PC-3 (cell line): ENCODE data around the gene RTN4.
"Not testable (repeated sequence)": the region's sequence is repeated elsewhere in the genome, so short reads cannot be mapped to it uniquely, and the experiment has no call there.

Experiments used
- CTCF ChIP-seq: fragments of 300-600 bp; sonication (generic); conservative IDR thresholded peaks from 2 replicates; pipeline ENCODE4 v1.5.1; 2017; ENCODE audit warnings: antibody characterized with exemption, low read depth, mild to moderate bottlenecking, low read length
- EZH2 ChIP-seq: fragments of 300-600 bp; sonication (generic); IDR thresholded peaks from one replicate; pipeline ENCODE4 v1.6.1; 2017; ENCODE audit warnings: antibody characterized with exemption, mild to moderate bottlenecking, low read length; ENCODE audit not compliant: unreplicated experiment
- EZH2phosphoT487 ChIP-seq: fragments of 300-600 bp; sonication (generic); IDR thresholded peaks from 2 replicates; pipeline ENCODE4 v1.6.1; 2018; ENCODE audit warnings: mild to moderate bottlenecking, antibody characterized with exemption, low read length, borderline replicate concordance

- not testable (repeated sequence) for TF ChIP-seq CTCF, EZH2, EZH2phosphoT487
Measured at GRCh38 chr2:55091681-55092080, 41.4 kb upstream of the RTN4 start.
